ENCODE results near the gene XKR7.

Gene XKR7

DNA sequence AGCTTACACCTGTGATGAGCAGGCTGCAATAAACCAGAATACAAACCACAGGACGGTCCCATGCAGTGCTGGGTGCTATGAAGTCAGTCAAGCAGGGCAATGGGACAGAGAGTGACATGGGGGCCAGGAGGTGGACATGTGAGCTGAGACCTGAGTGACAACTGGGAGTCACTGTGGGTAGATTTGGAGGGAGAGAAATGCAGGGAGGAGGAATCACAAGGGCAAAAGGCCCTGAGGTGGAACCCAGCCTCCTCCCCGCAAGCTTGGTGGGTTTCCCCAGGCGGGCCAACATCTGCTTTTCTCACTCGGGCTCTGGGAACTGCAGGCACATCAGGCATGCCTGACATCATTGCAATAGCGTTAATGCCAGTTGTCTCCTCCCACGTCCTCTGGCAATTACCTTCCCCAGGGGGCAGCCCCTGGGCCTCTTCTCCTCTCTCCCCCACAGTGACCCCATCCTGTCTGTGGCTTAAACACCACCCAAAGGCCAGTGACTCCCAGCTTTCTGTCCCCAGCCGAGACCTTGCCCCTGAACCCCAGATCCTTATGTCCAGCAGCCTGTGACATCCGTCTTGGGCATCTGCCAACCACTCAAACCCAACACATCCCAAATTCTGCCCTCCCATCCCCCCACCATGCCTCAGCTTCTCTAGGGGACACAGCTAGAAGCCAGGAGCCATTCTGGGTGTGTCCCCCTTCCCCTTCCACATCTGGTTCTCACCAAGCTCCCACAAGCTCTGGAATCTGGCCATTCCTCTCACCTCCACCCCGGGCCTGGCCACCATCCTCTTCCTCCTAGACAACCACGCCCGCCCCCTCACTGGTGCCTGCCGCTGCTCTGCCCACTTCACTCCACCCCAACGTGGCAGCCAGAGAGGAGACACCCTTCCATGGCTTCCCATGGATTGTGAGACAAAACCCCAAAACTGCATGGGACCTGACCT, 44.3 kb upstream of the XKR7 start:
- no peak for DNase-seq

DNA sequence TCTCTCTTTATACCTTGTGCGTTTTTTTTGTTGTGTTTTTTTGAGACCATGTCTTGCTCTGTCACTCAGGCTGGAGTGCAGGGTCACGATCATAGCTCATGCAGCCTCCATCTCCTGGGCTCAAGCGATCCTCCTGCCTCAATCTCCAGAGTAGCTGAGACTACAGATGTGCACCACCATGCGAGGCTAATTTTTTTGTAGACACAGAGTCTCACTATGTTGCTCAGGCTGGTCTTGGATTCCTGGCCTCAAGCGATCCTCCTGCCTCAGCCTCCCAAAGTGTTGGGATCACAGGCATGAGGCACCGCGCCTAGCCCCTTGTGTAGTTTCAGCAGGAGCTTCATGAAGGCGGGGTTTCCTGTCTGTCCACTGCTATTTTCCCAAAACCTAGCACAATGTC, 43.4 kb upstream of the XKR7 start:
- peaks cover 40% of the 10 kb centered on the region for H3K27me3 ChIP-seq (replicated peaks; ENCODE audit: insufficient read depth, low read length)

More for the DNA sequence above, 44.3 kb upstream of the XKR7 start:
- Histone ChIP-seq H3K4me2 (ENCODE audit: low read depth, low read length) (no peak overlapping the region), H3K27me3 (replicated peaks; ENCODE audit: insufficient read depth, low read length) (peaks cover 43% of the 10 kb centered on the region), H3K27ac (ENCODE audit: low read length) (no peak overlapping the region), H3K36me3 (replicated peaks; ENCODE audit: insufficient read depth, low read length) (no peaks in the 10 kb centered on the region), H3K79me2 (ENCODE audit: low read length) (no peaks in the 10 kb centered on the region), H3K9me3 (replicated peaks; ENCODE audit: insufficient read depth, low read length) (no peaks in the 10 kb centered on the region), H4K20me1 (ENCODE audit: insufficient read depth, low read length) (no peaks in the 10 kb centered on the region), H3K4me3 (ENCODE audit: low read length) (no peak overlapping the region), H3K9ac (ENCODE audit: low read length) (no peak overlapping the region), H3K4me1 (ENCODE audit: low read length) (no peaks in the 10 kb centered on the region), H2AFZ (ENCODE audit: low read length) (no peak overlapping the region), H3K9me2 (replicated peaks; ENCODE audit: insufficient read depth, low read length) (no peaks in the 10 kb centered on the region), H3F3A (ENCODE audit: insufficient read depth, low read length) (no peaks in the 10 kb centered on the region)
- TF ChIP-seq, protein P1, sequence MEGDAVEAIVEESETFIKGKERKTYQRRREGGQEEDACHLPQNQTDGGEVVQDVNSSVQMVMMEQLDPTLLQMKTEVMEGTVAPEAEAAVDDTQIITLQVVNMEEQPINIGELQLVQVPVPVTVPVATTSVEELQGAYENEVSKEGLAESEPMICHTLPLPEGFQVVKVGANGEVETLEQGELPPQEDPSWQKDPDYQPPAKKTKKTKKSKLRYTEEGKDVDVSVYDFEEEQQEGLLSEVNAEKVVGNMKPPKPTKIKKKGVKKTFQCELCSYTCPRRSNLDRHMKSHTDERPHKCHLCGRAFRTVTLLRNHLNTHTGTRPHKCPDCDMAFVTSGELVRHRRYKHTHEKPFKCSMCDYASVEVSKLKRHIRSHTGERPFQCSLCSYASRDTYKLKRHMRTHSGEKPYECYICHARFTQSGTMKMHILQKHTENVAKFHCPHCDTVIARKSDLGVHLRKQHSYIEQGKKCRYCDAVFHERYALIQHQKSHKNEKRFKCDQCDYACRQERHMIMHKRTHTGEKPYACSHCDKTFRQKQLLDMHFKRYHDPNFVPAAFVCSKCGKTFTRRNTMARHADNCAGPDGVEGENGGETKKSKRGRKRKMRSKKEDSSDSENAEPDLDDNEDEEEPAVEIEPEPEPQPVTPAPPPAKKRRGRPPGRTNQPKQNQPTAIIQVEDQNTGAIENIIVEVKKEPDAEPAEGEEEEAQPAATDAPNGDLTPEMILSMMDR (IDR thresholded peaks at IDR 0.05; ENCODE audit: low read length) = no peak
- TF ChIP-seq EZH2phosphoT487 (IDR thresholded peaks at IDR 0.05; ENCODE audit: low read length) = no peak
- no peak for TF ChIP-seq EZH2 (optimal IDR thresholded peaks at IDR 0.05; ENCODE audit: low read depth, low read length)

GRCh38 chr20:31925631-31926030, 42.3 kb upstream of the XKR7 start:
- no peaks in the 10 kb centered on the region for H3K9me3 ChIP-seq (replicated peaks; ENCODE audit: insufficient read depth, low read length)
- no peaks in the 10 kb centered on the region for H4K20me1 ChIP-seq (ENCODE audit: insufficient read depth, low read length)
- no peak overlapping the region for H2AFZ ChIP-seq (ENCODE audit: low read length)
- H3K9me2 ChIP-seq (replicated peaks; ENCODE audit: insufficient read depth, low read length) = no peaks in the 10 kb centered on the region
- DNase-seq = no peak
- no peak overlapping the region for H3K4me3 ChIP-seq (ENCODE audit: low read length)
- H3K4me1 ChIP-seq (ENCODE audit: low read length) = no peaks in the 10 kb centered on the region
- no peak overlapping the region for H3K9ac ChIP-seq (ENCODE audit: low read length)
- no peak overlapping the region for H3K27ac ChIP-seq (ENCODE audit: low read length)
- H3F3A ChIP-seq (ENCODE audit: insufficient read depth, low read length) = no peaks in the 10 kb centered on the region
- TF ChIP-seq, protein P1 (IDR thresholded peaks at IDR 0.05; ENCODE audit: low read length) = no peak
- TF ChIP-seq EZH2phosphoT487 (IDR thresholded peaks at IDR 0.05; ENCODE audit: low read length) (no peak), EZH2 (optimal IDR thresholded peaks at IDR 0.05; ENCODE audit: low read depth, low read length) (no peak)
- no peaks in the 10 kb centered on the region for H3K79me2 ChIP-seq (ENCODE audit: low read length)
- no peak overlapping the region for H3K4me2 ChIP-seq (ENCODE audit: low read depth, low read length)
- H3K36me3 ChIP-seq (replicated peaks; ENCODE audit: insufficient read depth, low read length) = no peaks in the 10 kb centered on the region
- peaks cover 43% of the 10 kb centered on the region for H3K27me3 ChIP-seq (replicated peaks; ENCODE audit: insufficient read depth, low read length)

More for the DNA sequence above, 43.4 kb upstream of the XKR7 start:
- Histone ChIP-seq H3K9me2 (replicated peaks; ENCODE audit: insufficient read depth, low read length) (no peaks in the 10 kb centered on the region), H3K4me2 (ENCODE audit: low read depth, low read length) (no peak overlapping the region), H3K4me3 (ENCODE audit: low read length) (no peak overlapping the region), H3K27ac (ENCODE audit: low read length) (no peak overlapping the region), H3F3A (ENCODE audit: insufficient read depth, low read length) (no peaks in the 10 kb centered on the region), H2AFZ (ENCODE audit: low read length) (no peak overlapping the region), H3K9me3 (replicated peaks; ENCODE audit: insufficient read depth, low read length) (no peaks in the 10 kb centered on the region), H3K36me3 (replicated peaks; ENCODE audit: insufficient read depth, low read length) (no peaks in the 10 kb centered on the region), H4K20me1 (ENCODE audit: insufficient read depth, low read length) (no peaks in the 10 kb centered on the region), H3K79me2 (ENCODE audit: low read length) (no peaks in the 10 kb centered on the region), H3K4me1 (ENCODE audit: low read length) (no peaks in the 10 kb centered on the region), H3K9ac (ENCODE audit: low read length) (no peak overlapping the region)
- TF ChIP-seq, protein P1 (IDR thresholded peaks at IDR 0.05; ENCODE audit: low read length) = no peak
- no peak for TF ChIP-seq EZH2phosphoT487 (IDR thresholded peaks at IDR 0.05; ENCODE audit: low read length)
- TF ChIP-seq EZH2 (optimal IDR thresholded peaks at IDR 0.05; ENCODE audit: low read depth, low read length) = no peak
- DNase-seq = no peak
